MM.1S (cell line): ENCODE measurements around the gene SLIT1.

Experiments
- EZH2 ChIP-seq: fragments of 300-600 bp; sonication (generic); optimal IDR thresholded peaks from 2 replicates; pipeline ENCODE3; 2017; ENCODE audit warnings: low read depth, mild to moderate bottlenecking, antibody characterized with exemption, low read length, mixed read lengths
- EZH2phosphoT487 ChIP-seq: fragments of 300-600 bp; sonication (generic); IDR thresholded peaks from 2 replicates; pipeline ENCODE4 v1.6.1; 2018; ENCODE audit warnings: antibody characterized with exemption, low read length
- TF ChIP-seq, protein P1 (sequence below): fragments of 300-600 bp; sonication (generic); IDR thresholded peaks from 2 replicates; pipeline ENCODE4 v1.5.1; 2016; ENCODE audit warnings: antibody characterized with exemption, low read length, mixed read lengths

DNA sequence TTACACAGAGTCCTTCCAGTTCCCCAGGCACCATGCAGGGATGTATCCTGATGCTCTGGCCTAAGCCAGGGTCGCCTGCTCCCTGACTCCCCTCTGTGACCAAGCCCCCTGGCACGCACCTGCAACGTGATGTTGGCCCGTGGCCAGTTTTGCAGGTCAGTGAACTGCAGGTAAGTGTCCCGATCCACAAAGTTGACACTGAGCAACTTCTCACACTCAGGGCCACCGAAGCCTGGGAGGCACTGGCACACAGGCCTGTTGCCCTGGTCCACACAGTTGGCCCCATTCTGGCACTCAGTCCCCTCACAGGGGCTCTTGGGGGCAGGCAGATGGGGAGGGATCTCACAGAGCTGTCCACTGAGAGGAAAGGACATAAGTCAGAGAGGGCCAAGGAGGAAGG is 179.4 kb downstream of the SLIT1 start:
- TF ChIP-seq, protein P1, sequence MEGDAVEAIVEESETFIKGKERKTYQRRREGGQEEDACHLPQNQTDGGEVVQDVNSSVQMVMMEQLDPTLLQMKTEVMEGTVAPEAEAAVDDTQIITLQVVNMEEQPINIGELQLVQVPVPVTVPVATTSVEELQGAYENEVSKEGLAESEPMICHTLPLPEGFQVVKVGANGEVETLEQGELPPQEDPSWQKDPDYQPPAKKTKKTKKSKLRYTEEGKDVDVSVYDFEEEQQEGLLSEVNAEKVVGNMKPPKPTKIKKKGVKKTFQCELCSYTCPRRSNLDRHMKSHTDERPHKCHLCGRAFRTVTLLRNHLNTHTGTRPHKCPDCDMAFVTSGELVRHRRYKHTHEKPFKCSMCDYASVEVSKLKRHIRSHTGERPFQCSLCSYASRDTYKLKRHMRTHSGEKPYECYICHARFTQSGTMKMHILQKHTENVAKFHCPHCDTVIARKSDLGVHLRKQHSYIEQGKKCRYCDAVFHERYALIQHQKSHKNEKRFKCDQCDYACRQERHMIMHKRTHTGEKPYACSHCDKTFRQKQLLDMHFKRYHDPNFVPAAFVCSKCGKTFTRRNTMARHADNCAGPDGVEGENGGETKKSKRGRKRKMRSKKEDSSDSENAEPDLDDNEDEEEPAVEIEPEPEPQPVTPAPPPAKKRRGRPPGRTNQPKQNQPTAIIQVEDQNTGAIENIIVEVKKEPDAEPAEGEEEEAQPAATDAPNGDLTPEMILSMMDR, result no peak
- TF ChIP-seq EZH2, result no peak
- TF ChIP-seq EZH2phosphoT487, result no peak
